Sigmoid colon (tissue), 4 donors: ENCODE results near the gene TMEM63B.

Source experiments
- CTCF ChIP-seq, 4 experiments: fragments of 450-650 bp in 3 of 4; fragments of 200-600 bp in 1 of 4; IDR thresholded peaks; one replicate each; pipeline ENCODE4 v1.5.1; 2016 to 2019; ENCODE audit warnings: antibody characterized with exemption in 4 of 4, mild to moderate bottlenecking in 3 of 4, moderate library complexity in 2 of 4
- EP300 ChIP-seq, 4 donors: sonication (generic); formaldehyde crosslinking; IDR thresholded peaks; one replicate each; pipeline ENCODE4 v1.6.1; 2017; ENCODE audit warnings: antibody characterized with exemption in 4 of 4
- POLR2A ChIP-seq, 2 donors: fragments of 450-650 bp; IDR thresholded peaks; one replicate each; pipeline ENCODE4 v1.6.1; 2016; ENCODE audit warnings: antibody characterized with exemption in 2 of 2, mild to moderate bottlenecking in 2 of 2, moderate library complexity in 2 of 2
- POLR2AphosphoS5 ChIP-seq, 4 donors: sonication (generic); formaldehyde crosslinking; IDR thresholded peaks; one replicate each; pipeline ENCODE4 v1.6.1; 2017; ENCODE audit warnings: antibody characterized with exemption in 4 of 4

- TF ChIP-seq CTCF (IDR thresholded peaks at IDR 0.05) (no peak), POLR2A (IDR thresholded peaks at IDR 0.05) (no peak), POLR2AphosphoS5 (IDR thresholded peaks at IDR 0.05) (no peak), EP300 (IDR thresholded peaks at IDR 0.05) (no peak)
Measured at GRCh38 chr6:44119704-44120262, 7.6 kb upstream of the TMEM63B start.
